Spleen (tissue), 7 donors: Measurements from ENCODE around the gene GCDH.

Experiments used
- POLR2A ChIP-seq, 3 donors: fragments of 450-650 bp; IDR thresholded peaks; one replicate each; pipeline ENCODE4 v1.5.1; 2017; ENCODE audit warnings: antibody characterized with exemption in 3 of 3, mild to moderate bottlenecking in 1 of 3
- TF ChIP-seq, protein P1 (sequence below), 11 experiments: fragments of 200-600 bp in 7 of 11; fragments of 450-650 bp in 4 of 11; sonication (generic) in 4 of 11; IDR thresholded peaks in 8 of 11; conservative IDR thresholded peaks in 3 of 11; 1 replicate in 7 of 11; 2 replicates in 4 of 11; pipeline versions ENCODE4 v1.4.0 to v1.8.0; 2016 to 2021; ENCODE audit warnings: antibody characterized with exemption in 11 of 11, inconsistent platforms in 4 of 11, mild to moderate bottlenecking in 1 of 11
- donor health status: DM: no; HTN: no; CAD: no; lungs with moderate emphysema.
- donor health status: DM: no; HTN: no; CAD: no.
- donor health status: DM: no; HTN: no; CAD: no.

DNA sequence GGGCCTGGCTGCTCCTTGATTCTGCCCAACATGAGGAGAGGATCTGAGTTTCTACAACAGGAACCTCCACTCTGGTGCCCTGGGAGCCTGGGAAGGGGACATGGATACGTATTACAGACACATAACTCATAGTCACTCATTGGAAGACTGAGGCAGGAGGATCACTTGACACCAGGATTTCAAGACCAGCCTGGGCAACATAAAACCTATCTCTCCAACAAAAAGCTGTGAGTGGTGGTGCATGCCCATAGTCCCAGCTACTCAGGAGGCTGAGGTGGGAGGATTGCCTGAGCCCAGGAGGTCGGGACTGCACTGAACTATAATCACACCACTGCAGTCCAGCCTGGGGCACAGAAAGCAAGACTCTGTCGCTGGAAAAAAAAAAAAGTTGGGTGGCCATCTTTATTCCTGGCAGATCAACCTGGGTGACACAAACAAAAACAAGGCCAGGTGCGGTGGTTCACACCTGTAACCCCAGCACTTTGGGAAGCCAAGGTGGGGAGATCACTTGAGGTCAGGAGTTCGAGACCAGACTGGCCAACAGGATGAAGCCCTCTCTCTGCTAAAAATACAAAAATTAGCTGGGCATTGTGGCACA is 2.9 kb upstream of the GCDH start:
- TF ChIP-seq, protein P1, sequence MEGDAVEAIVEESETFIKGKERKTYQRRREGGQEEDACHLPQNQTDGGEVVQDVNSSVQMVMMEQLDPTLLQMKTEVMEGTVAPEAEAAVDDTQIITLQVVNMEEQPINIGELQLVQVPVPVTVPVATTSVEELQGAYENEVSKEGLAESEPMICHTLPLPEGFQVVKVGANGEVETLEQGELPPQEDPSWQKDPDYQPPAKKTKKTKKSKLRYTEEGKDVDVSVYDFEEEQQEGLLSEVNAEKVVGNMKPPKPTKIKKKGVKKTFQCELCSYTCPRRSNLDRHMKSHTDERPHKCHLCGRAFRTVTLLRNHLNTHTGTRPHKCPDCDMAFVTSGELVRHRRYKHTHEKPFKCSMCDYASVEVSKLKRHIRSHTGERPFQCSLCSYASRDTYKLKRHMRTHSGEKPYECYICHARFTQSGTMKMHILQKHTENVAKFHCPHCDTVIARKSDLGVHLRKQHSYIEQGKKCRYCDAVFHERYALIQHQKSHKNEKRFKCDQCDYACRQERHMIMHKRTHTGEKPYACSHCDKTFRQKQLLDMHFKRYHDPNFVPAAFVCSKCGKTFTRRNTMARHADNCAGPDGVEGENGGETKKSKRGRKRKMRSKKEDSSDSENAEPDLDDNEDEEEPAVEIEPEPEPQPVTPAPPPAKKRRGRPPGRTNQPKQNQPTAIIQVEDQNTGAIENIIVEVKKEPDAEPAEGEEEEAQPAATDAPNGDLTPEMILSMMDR (IDR thresholded peaks at IDR 0.05 in 8 of 11, conservative IDR thresholded peaks at IDR 0.05 in 3 of 11), result no peak
- TF ChIP-seq POLR2A (IDR thresholded peaks at IDR 0.05), result no peak
